IPS-18a (cell line): ENCODE measurements around the gene FSIP1.

Experiments
- H3K27ac ChIP-seq: one replicate; pipeline ENCODE4 v1.5.1; 2013; ENCODE audit warnings: low read length
- H3K27me3 ChIP-seq: one replicate; pipeline ENCODE4 v1.6.1; 2013; ENCODE audit warnings: mild to moderate bottlenecking, low read length; ENCODE audit not compliant: control insufficient read depth, insufficient read depth
- H3K36me3 ChIP-seq: one replicate; pipeline ENCODE4 v1.6.1; 2013; ENCODE audit warnings: low read depth, low read length; ENCODE audit not compliant: control insufficient read depth
- H3K4me1 ChIP-seq: one replicate; pipeline ENCODE4 v1.6.1; 2013; ENCODE audit warnings: low read depth, low read length; ENCODE audit not compliant: control insufficient read depth
- H3K4me3 ChIP-seq: one replicate; pipeline ENCODE4 v1.5.1; 2013; ENCODE audit warnings: low read length
- H3K9ac ChIP-seq: one replicate; pipeline ENCODE4 v1.6.1; 2013; ENCODE audit warnings: mild to moderate bottlenecking, low read length, moderate library complexity
- H3K9me3 ChIP-seq: one replicate; pipeline ENCODE4 v1.6.1; 2013; ENCODE audit warnings: low read depth, low read length; ENCODE audit not compliant: control insufficient read depth

The FSIP1 gene

DNA sequence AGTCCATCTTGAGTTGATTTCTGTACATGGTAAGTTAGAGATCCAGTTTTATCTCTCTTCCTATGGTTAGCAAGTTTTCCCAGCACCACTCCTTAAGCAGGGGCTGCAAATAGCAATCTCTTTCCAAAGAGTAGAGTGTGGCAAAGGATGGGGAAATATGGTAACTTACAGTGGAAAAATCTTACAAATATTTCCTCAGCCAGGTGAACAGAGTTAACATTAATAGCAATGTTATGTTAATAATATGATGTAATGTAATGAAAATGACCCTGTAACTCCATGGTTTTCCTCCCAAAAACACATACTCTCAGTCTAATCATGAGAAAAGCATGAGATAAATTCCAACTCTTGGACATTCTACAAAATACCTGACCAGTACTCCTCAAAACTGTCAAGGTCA lies 30.4 kb downstream of the FSIP1 start:
- no peaks in the 10 kb centered on the region for H3K27me3 ChIP-seq
- no peaks in the 10 kb centered on the region for H3K4me1 ChIP-seq
- H3K9me3 ChIP-seq, result no peaks in the 10 kb centered on the region

DNA sequence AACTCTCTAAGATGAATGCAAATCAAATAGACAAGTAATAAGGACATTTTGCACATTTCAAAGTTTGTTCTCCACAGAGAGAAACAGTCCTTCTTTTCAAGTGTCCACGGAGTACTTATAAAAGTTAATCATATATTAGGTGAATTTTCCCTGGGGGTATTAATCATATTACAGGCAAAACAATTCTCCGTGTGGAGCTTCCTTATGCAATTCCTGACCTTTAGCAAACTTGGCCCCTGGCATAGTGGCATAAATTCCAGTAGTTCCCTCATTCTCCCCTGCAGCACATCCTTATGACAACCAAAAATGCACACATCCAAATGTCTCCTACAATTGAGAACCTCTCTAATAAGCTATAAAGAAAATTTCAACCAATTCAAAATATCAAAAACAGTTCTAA lies 34.4 kb downstream of the FSIP1 start:
- H3K36me3 ChIP-seq, result no peaks in the 10 kb centered on the region
- H3K4me3 ChIP-seq, result no peak overlapping the region
- H3K9ac ChIP-seq, result no peak overlapping the region
- no peak overlapping the region for H3K27ac ChIP-seq
- no peaks in the 10 kb centered on the region for H3K9me3 ChIP-seq
- no peaks in the 10 kb centered on the region for H3K4me1 ChIP-seq
- no peaks in the 10 kb centered on the region for H3K27me3 ChIP-seq

More for the DNA sequence above, 30.4 kb downstream of the FSIP1 start:
- Histone ChIP-seq H3K9ac (no peak overlapping the region), H3K4me3 (no peak overlapping the region), H3K36me3 (no peaks in the 10 kb centered on the region), H3K27ac (no peak overlapping the region)

- Histone ChIP-seq H3K27me3 (no peaks in the 10 kb centered on the region), H3K4me3 (no peak overlapping the region), H3K4me1 (no peaks in the 10 kb centered on the region), H3K9ac (no peak overlapping the region), H3K27ac (no peak overlapping the region), H3K36me3 (no peaks in the 10 kb centered on the region), H3K9me3 (no peaks in the 10 kb centered on the region)
These were observed 35.3 kb downstream of the FSIP1 start for GRCh38 chr15:39747326-39747725.

- H3K4me3 ChIP-seq, result no peak overlapping the region
- H3K4me1 ChIP-seq, result no peaks in the 10 kb centered on the region
- no peaks in the 10 kb centered on the region for H3K27me3 ChIP-seq
- no peaks in the 10 kb centered on the region for H3K9me3 ChIP-seq
- H3K27ac ChIP-seq, result no peak overlapping the region
- no peak overlapping the region for H3K9ac ChIP-seq
- no peaks in the 10 kb centered on the region for H3K36me3 ChIP-seq
These were observed 35.8 kb downstream of the FSIP1 start for GRCh38 chr15:39746714-39747276.

- Histone ChIP-seq H3K9me3 (no peaks in the 10 kb centered on the region), H3K36me3 (no peaks in the 10 kb centered on the region), H3K27ac (no peak overlapping the region), H3K9ac (no peak overlapping the region), H3K4me1 (no peaks in the 10 kb centered on the region), H3K4me3 (no peak overlapping the region), H3K27me3 (no peaks in the 10 kb centered on the region)
These were observed 36.5 kb downstream of the FSIP1 start for GRCh38 chr15:39746176-39746575.

- Histone ChIP-seq H3K4me1 (no peaks in the 10 kb centered on the region), H3K36me3 (no peaks in the 10 kb centered on the region), H3K4me3 (no peak overlapping the region), H3K9ac (no peak overlapping the region), H3K27ac (no peak overlapping the region), H3K9me3 (no peaks in the 10 kb centered on the region), H3K27me3 (no peaks in the 10 kb centered on the region)
These were observed 37.2 kb downstream of the FSIP1 start for GRCh38 chr15:39745415-39745814.

DNA sequence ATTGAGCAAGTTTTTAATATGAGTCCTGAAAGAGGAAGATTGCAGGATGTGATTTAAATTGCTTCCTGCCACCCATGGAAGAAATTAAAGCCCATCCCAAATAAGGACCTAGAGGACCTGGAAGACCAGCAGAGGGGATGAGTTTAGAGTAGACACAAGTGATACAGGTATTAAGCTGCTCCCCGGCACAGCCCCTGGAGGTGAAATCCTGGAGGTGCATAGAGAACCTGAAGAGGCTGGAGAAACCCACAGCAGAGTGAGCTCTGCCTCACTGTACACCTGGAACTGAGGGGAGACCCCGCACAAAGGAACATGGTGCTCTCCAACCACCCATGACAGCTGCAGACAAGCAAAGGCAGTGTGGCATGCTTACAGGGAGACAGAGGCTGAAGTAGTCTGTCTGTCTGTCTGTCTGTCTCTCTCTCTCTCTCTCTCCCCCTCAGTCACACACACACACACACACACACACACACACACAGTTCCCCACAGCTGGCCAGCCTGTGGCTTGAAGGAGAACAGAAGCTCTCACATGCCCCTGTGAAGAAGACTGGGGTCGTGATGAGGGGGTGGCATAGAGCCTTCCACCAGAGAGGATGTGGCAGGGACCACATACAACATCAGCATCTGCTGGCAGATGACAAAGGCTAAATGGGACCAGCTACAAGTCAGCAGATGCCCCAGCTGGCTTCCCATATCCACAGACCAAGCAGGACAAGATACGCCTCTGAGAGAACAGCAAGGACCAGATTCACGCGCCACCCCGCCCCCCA lies 38.1 kb downstream of the FSIP1 start:
- no peak overlapping the region for H3K27ac ChIP-seq
- H3K4me3 ChIP-seq, result no peak overlapping the region
- H3K36me3 ChIP-seq, result no peaks in the 10 kb centered on the region
- no peaks in the 10 kb centered on the region for H3K27me3 ChIP-seq
- H3K9ac ChIP-seq, result no peak overlapping the region
- H3K4me1 ChIP-seq, result no peaks in the 10 kb centered on the region
- no peaks in the 10 kb centered on the region for H3K9me3 ChIP-seq

DNA sequence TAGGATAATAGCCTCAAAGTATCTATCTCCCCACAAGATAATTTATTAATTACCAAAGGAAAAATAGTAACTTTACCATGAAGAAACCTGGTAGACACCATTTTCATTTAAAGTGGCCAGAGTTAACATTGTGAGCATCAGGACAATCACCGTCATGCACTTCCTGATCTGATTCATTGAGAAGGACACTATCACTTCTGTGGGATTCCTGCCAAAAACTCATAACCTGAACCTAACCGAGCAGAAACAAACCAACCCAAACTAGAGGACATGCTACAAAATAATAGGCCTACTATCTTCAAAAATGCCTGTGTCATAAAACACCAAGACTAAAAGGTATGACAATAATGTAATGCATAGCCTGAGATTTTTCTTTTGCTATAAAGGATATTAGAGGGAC lies 39.0 kb downstream of the FSIP1 start:
- Histone ChIP-seq H3K27me3 (no peaks in the 10 kb centered on the region), H3K9ac (no peak overlapping the region), H3K9me3 (no peaks in the 10 kb centered on the region), H3K4me3 (no peak overlapping the region), H3K27ac (no peak overlapping the region), H3K4me1 (no peaks in the 10 kb centered on the region), H3K36me3 (no peaks in the 10 kb centered on the region)

GRCh38 chr15:39741258-39741657 lies 41.4 kb downstream of the FSIP1 start:
- Histone ChIP-seq H3K4me3 (no peak overlapping the region), H3K36me3 (no peaks in the 10 kb centered on the region), H3K9me3 (no peaks in the 10 kb centered on the region), H3K4me1 (no peaks in the 10 kb centered on the region), H3K27me3 (no peaks in the 10 kb centered on the region), H3K27ac (no peak overlapping the region), H3K9ac (no peak overlapping the region)

GRCh38 chr15:39738998-39739397 lies 43.6 kb downstream of the FSIP1 start:
- Histone ChIP-seq H3K9me3 (no peaks in the 10 kb centered on the region), H3K27me3 (no peaks in the 10 kb centered on the region), H3K4me3 (no peak overlapping the region), H3K9ac (no peak overlapping the region), H3K4me1 (no peaks in the 10 kb centered on the region), H3K27ac (no peak overlapping the region), H3K36me3 (no peaks in the 10 kb centered on the region)

GRCh38 chr15:39737196-39737550 lies 45.5 kb downstream of the FSIP1 start:
- H3K27ac ChIP-seq, result no peak overlapping the region
- H3K4me3 ChIP-seq, result no peak overlapping the region
- H3K9ac ChIP-seq, result no peak overlapping the region
- H3K9me3 ChIP-seq, result no peaks in the 10 kb centered on the region
- H3K4me1 ChIP-seq, result no peaks in the 10 kb centered on the region
- no peaks in the 10 kb centered on the region for H3K27me3 ChIP-seq
- no peaks in the 10 kb centered on the region for H3K36me3 ChIP-seq
